AG04450 (cell line): ENCODE results near the gene SH3PXD2A. TPM values are rescaled to one million over a fixed set of nuclear protein-coding genes. Genes with fewer than 3 reads are reported as not detected.

ENCODE experiments used
- CTCF ChIA-PET: fragments of 300-600, 350-600 bp; formaldehyde crosslinking; extraction: SDS; loops from one replicate; lab custom pipeline; 2022; ENCODE audit warnings: antibody characterized with exemption, inconsistent platforms; lab: Charles Lee
- POLR2A ChIA-PET: fragments of 350-600 bp; formaldehyde crosslinking; extraction: SDS; loops from one replicate; lab custom pipeline; 2021; ENCODE audit warnings: antibody characterized with exemption, inconsistent platforms; lab: Yijun Ruan, JAX
- DNase-seq: peaks from one replicate; pipeline ENCODE4 v3.0.0-alpha.2; 2011; ENCODE audit warnings: low read depth, low spot score
- H3K27ac ChIP-seq: one replicate; pipeline ENCODE4 v1.5.1; 2012; ENCODE audit warnings: low read depth, low read length, control low read depth
- H3K27me3 ChIP-seq: one replicate; pipeline ENCODE4 v1.6.0; 2012; ENCODE audit warnings: low read length; ENCODE audit not compliant: control insufficient read depth, insufficient read depth
- H3K4me3 ChIP-seq: 2 replicates; pipeline ENCODE4 v1.5.1; 2011; ENCODE audit warnings: mild to moderate bottlenecking, low read depth, low read length, control low read depth
- H3K9me3 ChIP-seq: 2 replicates; pipeline ENCODE4 v1.5.1; 2012; ENCODE audit warnings: low read length; ENCODE audit not compliant: control insufficient read depth, insufficient read depth
- polyA plus RNA-seq: library from polyadenylated mRNA; depleted of rRNA; stranded (reverse); fragments of >200 nt; gene quantifications from 2 replicates; pipeline ENCODE4 v1.2.3, GENCODE V29; 2011
- TF ChIP-seq, protein P1 (sequence below): IDR thresholded peaks from 2 replicates; pipeline ENCODE4 v1.5.1; 2011; ENCODE audit warnings: low read depth, low read length, control low read depth, inconsistent platforms

SH3PXD2A gene
- polyA plus RNA-seq, 1 experiment, result 22.9 TPM

DNA sequence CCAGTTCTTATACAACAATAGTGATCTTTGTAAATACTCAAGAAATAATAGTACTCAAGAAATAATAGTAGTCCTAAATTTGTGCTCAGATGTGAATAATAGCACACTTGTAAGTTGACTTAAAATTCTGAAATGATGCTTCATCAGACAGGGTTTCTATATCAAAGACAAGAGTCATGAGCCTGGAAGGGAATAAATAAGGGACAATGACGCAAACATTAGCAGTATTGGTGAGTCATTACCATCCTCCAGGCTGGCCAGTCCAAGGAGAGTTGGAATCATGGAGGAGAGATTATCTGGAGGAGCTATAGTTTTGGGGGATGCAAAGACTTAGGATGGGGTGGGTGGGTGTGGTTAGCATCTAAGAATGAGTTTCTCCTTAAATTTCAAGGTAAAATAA is 6.1 kb upstream of the SH3PXD2A start:
- no peak for DNase-seq
- CTCF ChIA-PET, result interaction anchor here (0.6 to 1.3 kb wide), 3 partner anchors 24 to 149 kb away, joined by 3 to 5 read pairs (median 3); no protein-coding TSS in a partner anchor
- H3K27me3 ChIP-seq, result no peaks in the 10 kb centered on the region
- peaks cover 8% of the 10 kb centered on the region for H3K9me3 ChIP-seq
- H3K4me3 ChIP-seq, result no peak overlapping the region
- POLR2A ChIA-PET, result interaction anchor here (0.6 to 0.7 kb wide), 4 partner anchors 21 to 398 kb away, joined by 3 to 9 read pairs (median 5); no protein-coding TSS in a partner anchor
- TF ChIP-seq, protein P1, sequence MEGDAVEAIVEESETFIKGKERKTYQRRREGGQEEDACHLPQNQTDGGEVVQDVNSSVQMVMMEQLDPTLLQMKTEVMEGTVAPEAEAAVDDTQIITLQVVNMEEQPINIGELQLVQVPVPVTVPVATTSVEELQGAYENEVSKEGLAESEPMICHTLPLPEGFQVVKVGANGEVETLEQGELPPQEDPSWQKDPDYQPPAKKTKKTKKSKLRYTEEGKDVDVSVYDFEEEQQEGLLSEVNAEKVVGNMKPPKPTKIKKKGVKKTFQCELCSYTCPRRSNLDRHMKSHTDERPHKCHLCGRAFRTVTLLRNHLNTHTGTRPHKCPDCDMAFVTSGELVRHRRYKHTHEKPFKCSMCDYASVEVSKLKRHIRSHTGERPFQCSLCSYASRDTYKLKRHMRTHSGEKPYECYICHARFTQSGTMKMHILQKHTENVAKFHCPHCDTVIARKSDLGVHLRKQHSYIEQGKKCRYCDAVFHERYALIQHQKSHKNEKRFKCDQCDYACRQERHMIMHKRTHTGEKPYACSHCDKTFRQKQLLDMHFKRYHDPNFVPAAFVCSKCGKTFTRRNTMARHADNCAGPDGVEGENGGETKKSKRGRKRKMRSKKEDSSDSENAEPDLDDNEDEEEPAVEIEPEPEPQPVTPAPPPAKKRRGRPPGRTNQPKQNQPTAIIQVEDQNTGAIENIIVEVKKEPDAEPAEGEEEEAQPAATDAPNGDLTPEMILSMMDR, result no peak
- H3K27ac ChIP-seq, result no peak overlapping the region

DNA sequence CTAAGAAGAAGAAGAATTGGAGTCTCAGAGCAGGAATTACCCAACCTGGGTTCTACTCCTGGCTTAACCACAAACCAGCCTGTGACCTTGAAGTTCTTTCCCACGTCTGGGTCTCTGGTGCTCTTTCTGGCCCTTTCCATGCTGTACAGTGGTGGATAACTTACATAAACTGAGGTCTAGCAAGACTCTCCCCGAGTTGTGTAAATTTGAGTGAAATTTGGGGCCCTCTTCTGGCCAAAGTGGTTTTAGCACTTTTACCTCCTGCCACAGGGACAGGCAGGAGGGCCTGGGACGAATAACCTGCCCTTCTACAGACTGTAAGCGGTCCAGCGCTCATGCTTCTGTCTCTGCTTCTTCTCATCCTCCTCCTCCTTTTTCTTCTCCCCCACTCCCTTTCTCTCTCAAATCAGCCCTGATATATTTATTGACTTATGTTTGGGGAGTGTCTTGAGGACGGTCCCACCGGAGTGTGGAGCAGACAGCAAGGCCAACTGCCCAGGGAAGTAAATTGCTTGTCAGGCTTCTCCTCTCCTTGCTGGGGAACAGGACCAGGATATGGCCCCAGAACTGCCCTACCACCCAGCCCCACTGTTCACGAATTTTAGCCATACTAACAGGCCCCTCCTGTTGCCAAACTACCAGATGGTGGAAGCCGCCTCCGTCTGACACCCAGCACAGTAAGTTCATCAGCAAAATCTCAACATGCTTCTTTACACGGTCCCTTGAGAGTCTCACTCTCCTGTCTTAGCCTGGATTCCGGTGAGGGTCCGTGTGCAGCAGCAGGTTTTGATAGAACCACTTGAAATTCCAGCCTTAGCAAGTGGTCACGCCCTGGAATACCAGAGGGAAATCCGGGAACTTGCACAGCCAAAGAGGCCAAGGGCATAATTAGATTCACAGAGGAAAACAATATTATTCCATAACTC is 4.0 kb upstream of the SH3PXD2A start:
- CTCF ChIA-PET, result interaction anchor here (0.6 to 1.6 kb wide), 9 partner anchors 11 to 148 kb away, joined by 3 to 48 read pairs (median 5); no protein-coding TSS in a partner anchor
- DNase-seq, result no peak
- H3K27ac ChIP-seq, result no peak overlapping the region

DNA sequence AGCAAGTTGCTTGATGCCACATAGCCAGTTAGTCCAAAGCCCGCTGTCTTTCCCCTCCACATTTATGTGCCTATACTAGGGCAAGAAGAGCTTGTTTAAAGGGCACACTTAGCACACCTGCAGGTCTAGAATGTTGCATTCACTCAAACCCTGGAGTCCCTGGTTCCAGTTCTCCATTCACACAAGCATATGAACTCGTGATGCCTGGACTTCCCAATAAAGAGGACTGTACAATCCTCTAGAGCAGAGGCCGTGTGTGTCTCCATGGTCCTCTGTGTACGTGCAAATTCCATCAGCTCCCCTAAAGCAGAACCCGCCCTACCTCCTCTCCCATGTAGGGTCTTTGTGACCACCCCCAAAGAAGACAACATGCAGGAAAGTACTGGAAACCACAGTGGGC is 3.0 kb upstream of the SH3PXD2A start:
- TF ChIP-seq, protein P1, result no peak
- DNase-seq, result no peak
- no peaks in the 10 kb centered on the region for H3K27me3 ChIP-seq
- no peak overlapping the region for H3K4me3 ChIP-seq
- H3K9me3 ChIP-seq, result no peaks in the 10 kb centered on the region; the same call in 1 of the 2 replicates
- POLR2A ChIA-PET, result no interaction called here
- CTCF ChIA-PET, result interaction anchor here (0.6 to 1.8 kb wide), 13 partner anchors 10 to 172 kb away, joined by 3 to 48 read pairs (median 4); no protein-coding TSS in a partner anchor
- H3K27ac ChIP-seq, result no peak overlapping the region

More for the DNA sequence above, 4.0 kb upstream of the SH3PXD2A start:
- H3K27me3 ChIP-seq, result no peaks in the 10 kb centered on the region
- H3K4me3 ChIP-seq, result no peak overlapping the region
- POLR2A ChIA-PET, result no interaction called here
- no peaks in the 10 kb centered on the region; the same call in none of the 2 replicates for H3K9me3 ChIP-seq
- TF ChIP-seq, protein P1, result peak; percentile 73

DNA sequence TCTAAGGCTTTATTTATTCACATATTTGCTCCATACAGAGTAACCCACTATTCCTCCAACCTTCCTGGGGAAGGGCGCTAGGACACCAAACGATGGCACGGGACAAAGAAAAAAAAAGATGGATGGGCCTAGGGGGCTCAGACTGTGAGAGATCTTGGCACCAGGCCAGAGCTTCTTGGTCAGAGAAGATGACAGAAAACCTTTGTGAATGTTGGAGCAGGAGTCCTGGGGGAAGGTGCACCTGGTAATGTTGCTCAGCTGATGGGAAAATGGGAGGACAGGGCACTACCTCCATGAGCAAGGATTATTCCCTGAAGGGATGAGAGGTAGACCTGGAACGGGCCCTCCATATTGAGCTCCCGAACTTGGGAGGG is 1.4 kb upstream of the SH3PXD2A start:
- POLR2A ChIA-PET, result interaction anchor here (1.0 to 1.1 kb wide), 2 partner anchors 84 to 119 kb away, joined by 3 read pairs; no protein-coding TSS in a partner anchor
- no peak for DNase-seq
- no peak overlapping the region for H3K27ac ChIP-seq
- no peaks in the 10 kb centered on the region for H3K27me3 ChIP-seq
- H3K4me3 ChIP-seq, result no peak overlapping the region
- TF ChIP-seq, protein P1, result no peak
- no peaks in the 10 kb centered on the region; the same call in 1 of the 2 replicates for H3K9me3 ChIP-seq
- CTCF ChIA-PET, result interaction anchor here (0.6 to 6.1 kb wide), 4 partner anchors 17 to 144 kb away, joined by 3 to 70 read pairs (median 4); no protein-coding TSS in a partner anchor
